GM11168 (cell line): ENCODE results near the gene TCOF1.

Experiments
- in situ Hi-C: fragments of 300-500 bp; cut with MboI; formaldehyde crosslinking; loops from one replicate; pipeline ENCODE4 v1.12.0; 2022; ENCODE audit warnings: low sequenced_read_pairs; ENCODE audit not compliant: unreplicated experiment

TCOF1 gene

DNA sequence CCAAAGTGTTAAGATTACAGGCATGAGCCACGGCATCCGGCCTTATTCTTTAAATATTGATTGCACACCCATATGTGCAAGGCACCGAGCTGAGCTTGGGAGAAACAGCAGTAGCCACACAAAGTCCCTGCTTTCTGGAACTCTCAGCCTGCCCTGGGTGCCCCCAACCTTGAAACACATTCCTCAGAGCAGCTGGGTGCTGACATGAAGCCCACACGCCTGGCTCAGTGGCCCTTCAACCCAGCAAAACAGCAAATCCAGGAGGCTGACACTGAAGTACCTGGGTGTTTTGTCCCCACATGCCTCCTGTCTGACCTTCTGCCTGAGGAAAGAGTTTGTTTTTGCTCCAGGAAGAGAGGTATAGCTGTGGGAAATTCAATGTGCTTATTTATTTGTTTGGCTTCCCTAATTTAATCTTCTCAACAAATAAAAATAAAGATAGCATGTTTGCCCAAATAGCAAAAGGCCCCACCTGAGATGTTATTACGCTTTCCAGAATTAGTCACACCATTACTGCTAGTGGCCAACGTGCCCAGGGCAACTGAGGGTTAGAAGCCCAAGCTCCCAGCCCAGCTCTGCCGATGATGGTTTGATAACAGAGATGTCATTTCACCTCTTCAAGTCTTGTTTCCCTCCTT, 13.4 kb upstream of the TCOF1 start:
- in situ Hi-C loops, result loop anchor here (25.0 kb wide), 1 partner anchor 182 kb away; the partner anchor contains the start of genes CDX1 and PDGFRB

DNA sequence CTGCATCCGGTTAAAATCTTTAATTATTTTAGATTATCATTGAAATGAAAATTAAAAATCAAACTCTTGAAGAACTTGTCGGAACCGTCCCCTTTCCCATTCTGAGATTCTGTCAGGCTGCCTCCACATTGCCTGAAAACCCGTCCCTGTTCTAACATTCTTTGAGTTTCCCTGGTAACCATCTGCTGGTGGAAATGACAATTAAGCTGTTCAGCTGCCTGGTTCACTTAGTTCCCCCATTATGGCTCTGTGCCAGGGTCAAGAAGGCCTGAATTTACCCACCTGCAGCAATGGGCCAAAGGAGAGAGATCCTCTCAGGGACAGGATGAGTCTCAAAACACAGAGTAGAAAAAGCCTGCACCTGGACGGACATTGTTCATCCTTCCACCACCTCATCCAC, 11.8 kb upstream of the TCOF1 start:
- in situ Hi-C loops, result loop anchor here (25.0 kb wide), 1 partner anchor 183 kb away; the partner anchor contains the start of genes CDX1 and PDGFRB

DNA sequence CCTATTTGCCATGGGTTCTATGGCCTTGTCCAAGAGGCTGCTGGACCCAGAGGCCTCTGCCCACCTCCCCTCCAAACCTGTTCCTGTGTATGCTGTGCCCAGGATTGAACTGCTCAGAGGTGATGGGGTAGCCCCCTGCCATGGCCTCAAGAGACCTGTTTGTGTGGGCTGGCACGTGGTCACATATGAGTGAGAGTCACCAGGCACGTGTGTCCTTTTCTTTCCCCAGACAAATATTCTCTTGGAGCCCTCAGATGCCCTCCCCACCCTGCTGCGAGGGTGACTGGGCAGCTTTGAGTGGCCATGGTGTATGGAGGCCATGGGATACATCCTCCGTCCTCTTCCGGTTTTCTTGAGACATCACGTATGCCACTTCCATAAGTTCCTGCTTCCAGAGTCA, 10.9 kb upstream of the TCOF1 start:
- in situ Hi-C loops, result loop anchor here (25.0 kb wide), 1 partner anchor 184 kb away; the partner anchor contains the start of genes CDX1 and PDGFRB

DNA sequence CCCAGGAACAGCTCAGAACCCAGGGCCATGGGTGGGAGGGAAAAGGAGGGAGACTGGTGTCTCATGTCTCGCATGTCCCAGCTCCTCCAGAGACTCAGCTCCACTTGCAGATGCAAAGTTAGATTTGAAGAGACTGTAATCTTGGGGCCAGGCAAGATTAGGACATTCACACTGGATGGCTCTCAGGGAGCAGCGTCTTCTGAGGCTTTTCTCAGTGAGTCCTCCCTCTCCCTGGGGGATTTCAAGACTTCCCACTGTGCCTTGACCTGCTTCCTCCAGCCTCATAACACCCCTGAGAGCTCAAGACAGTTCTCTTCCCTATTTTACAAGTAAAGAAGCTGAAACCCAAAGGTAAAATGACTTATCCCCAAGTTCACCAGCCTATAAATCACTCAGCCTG, 10.5 kb upstream of the TCOF1 start:
- in situ Hi-C loops, result loop anchor here (25.0 kb wide), 1 partner anchor 185 kb away; the partner anchor contains the start of genes CDX1 and PDGFRB

DNA sequence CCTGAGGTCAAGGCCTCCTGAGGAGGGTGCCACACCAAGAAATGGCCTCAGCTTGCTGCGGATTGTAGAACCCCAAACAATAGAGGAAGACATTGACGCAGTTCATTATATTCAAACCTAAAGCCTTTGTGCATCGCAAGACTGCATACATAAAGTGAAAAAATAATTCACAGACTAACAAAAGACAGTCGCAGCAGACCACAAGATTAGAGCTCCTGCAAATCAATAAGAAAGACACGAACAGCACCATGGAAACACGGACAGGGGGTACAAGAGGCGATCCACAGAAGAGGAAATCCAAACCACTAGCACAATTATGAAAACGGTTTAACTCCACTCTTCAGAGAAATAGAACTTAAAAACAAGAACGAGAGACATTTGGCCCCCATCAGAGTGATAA, 10.0 kb upstream of the TCOF1 start:
- in situ Hi-C loops, result loop anchor here (25.0 kb wide), 1 partner anchor 185 kb away; the partner anchor contains the start of genes CDX1 and PDGFRB

DNA sequence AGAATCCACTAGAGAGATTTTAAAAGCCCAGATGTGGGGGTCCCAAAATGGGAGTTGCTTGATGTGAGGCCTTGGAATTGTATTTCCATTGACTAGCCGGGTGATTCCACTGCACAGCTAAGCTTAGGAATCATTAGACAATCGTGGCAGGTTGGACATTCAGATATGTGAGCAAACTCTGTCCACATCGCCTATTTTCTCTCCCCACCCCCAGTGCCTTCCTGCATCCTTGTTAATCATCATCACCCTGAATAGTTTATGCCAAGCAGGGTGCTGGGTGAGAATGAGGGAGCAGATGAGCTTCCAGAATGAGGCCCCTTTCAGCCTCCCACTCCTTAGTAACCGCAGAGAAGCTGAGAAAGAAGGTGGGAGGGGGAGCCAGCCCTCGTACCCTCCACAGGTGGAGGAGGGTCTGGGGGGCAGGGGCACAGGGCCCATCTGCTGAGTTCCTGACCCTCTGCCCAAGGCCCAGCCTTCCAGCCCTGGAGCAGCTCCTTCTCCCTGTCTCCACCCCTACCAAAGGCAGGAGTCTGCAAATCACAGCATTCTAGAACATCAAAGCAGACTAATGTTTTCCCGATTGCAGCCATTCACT, 7.7 kb upstream of the TCOF1 start:
- in situ Hi-C loops, result loop anchor here (25.0 kb wide), 1 partner anchor 187 kb away; the partner anchor contains the start of genes CDX1 and PDGFRB

DNA sequence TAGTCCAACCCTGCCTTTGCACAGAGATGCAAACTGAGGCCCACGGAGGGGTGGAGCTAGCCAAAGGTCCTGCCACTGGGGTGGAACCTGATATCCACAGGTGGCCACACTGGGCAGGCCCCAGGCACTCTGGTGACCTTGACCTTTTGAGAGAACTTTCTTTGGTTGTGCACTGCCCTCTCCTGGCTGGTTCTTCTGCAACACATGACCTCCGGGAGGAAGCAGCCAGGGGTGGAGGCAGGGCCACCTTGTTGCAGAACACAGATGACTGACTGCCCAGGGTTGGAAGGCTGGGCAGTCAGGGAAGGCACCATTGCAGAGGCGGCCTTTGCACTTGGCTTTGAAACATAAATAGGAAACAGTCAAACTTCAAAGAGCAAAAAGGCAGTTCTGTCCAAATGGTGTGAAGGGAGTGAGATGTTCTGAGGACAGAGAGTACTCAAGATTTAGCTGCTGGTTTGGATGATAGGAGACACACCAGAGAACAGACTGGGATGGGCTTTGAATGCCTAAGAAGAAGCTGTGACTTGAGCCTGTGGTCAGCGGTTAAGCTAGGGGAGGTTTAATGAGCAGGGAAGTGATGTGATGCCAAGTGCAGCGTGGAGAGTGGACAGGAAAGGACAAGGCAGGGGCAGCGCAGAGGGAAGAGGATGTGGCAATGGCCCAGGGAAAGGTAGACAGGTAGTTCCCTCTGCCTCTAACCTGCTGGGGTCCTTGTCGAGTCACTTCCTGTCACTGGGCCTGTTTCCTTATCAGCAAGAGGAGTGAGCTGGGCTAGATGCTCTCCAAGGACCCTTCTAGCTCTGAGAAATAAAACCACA, 6.8 kb upstream of the TCOF1 start:
- in situ Hi-C loops, result no loop called here

DNA sequence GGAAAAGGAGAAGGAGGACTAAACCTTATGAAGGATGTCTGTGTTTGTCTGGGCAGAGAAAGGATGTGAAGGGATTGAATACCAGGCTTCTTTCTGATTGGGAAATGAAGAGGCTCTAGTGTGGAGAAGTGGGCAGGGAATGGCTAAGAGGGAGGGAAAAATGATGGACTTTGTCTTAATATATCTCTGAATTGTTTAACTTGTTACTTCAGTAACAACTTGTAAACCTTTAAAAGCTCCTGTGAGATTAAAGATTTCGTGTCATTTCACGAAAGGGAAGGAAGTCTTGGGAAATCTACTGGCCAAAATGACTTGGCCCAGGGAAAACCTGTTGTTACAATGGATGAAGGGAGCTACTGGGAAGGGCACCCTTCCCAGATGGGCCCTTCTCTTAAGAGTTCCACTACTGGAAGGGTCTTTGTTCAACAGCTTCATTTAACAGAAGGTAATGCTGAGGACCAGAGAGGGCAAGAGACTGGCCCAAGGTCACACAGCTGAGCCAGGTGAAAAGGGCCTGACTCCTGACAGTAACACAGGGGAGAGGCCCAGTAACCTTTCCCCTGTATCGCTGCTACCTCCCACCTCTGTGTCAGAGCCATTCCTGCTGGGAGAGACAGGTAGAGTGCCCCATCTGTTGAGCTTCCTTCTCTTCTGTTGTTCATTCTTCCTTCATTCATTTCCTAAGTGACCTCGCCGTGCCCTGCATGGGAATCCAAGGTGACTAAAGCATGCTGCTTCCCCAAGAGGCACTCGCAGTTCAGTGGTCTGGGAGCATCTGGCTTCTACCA, 5.1 kb upstream of the TCOF1 start:
- in situ Hi-C loops, result no loop called here

DNA sequence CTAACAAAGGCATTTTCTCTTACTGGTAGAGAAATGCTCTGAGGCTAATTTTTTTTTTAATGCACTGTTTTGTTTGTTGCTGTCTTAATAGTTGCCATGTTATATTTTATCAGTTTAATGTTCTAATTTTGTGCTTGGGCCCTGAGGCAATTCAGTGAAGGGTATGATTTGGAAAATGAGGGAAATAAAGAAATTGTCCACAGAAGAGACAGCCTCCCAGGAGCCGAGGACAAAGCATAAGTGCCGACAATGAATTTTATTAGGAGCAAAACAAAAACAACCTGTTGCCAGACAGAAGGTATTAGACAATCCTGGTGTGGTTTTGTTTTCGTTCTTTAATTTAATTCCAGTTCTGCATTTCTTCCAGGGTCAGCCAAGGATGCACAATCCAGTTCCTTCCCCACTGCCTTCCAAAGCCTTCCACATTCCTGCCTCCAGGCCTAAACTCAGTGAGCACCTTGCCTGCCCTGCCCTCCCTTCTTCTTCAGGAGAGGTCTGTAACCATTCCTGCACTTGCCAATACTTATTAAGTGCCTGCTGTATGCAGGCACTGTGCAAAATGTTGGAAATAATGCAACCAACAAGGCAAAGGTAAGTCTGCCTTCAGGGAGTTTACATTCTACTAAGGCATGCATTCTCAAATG, 4.3 kb upstream of the TCOF1 start:
- in situ Hi-C loops, result no loop called here

DNA sequence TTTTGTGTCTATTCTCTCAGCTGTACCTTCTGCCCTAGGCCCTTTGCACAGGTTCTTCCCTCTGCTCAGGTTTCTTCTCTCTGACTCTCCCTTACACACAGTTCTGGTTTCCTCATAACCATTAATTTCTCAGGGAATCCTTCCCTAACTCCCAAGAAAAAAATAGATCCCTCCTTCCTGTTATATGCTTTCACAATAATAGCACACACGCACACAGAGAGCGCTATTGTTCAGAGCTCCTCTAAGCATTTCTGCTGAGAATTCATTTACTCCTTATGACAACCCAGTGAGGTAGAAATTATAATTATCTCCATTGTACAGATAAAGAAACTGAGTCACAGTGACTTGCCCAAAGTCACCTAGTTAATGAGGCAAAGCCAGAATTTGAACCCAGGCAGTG, 1.7 kb upstream of the TCOF1 start:
- in situ Hi-C loops, result no loop called here

DNA sequence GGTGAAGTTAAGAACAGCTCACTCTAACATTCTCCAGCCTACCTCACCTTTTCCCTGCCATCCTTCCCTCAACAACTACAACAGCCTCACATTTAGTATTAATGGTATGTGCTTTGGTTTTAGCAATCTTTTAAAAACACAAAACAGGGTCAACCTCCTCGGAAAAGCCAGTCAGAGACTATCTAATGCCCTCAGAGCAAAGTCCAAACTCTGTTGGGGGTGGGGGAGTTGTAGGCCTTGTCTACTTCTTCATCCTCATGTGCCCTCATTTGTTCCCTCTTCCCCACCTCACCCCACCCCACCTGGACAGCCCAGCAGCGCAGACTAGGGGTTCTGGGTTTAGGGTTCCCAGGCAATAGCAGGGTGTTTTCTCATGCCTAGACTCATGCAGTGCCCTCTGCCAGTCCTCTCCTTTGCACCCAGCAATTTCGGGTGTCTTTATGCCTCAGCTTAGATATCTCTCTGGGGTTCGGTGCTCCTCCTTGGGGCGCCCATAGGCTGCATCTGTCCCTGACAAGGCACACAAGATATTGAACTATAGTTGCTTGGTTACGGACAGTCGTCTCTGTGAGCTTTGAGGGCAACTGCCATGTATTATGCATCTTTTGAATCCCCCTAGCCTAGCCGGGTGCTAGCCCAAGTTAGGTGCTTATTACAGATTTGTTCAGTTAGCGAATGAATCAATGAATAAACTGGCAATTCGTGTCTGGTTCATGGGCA, 762 bp upstream of the TCOF1 start:
- in situ Hi-C loops, result no loop called here

DNA sequence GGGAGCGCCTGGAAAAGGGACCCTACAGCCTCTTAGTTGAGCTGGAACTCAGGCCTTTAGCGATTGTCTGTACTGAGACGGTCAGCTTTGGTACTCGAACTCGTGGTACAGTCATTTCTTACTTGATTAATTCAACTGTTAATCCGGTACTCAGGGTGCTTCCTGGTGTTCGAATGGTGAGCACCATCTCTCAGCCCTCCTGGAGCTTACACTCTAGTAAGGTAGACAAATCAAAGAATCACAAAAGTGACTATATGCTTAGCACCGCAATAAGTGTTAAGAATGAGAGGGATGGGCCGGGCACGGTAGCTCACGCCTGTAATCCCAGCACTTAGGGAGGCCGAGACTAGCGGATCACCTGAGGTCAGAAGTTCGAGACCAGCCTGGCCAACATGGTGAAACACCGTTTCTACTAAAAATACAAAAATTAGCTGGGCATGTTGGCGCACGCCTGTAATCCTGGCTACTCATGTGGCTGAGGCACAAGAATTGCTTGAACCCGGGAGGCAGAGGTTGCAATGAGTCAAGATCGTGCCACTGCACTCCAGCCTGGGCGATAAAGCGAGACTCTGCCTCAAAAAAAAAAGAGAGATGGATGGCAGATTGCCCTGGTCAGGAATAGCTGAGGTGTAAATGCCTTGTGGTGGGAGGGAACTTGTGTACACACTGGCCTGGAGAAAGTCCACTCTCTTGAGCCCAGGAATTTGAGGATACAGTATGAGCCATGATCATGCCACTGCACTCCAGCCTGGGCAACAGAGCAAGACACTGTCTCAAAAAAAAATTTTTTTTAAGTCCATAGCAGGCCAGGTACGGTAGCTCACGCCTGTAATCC, 981 bp downstream of the TCOF1 start:
- in situ Hi-C loops, result no loop called here

DNA sequence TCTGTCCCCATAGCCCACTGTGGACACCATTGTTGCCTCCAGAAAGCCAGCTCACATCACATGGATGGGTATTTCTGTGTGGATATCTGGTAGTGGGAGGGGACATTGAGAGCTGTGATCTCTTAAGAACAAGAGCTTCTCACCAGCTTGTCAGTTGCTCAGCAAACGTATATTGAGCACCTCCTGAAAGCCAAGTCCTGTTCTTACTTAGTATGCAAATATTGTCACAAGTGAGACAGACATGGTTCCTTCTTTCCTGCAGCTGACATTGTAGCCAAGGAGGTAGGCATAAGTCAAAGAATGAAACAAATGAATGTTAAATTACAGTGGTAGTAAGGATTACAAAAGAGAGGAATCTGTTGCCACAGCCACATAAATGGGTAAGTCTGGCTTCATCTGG, 3.8 kb downstream of the TCOF1 start:
- in situ Hi-C loops, result no loop called here

DNA sequence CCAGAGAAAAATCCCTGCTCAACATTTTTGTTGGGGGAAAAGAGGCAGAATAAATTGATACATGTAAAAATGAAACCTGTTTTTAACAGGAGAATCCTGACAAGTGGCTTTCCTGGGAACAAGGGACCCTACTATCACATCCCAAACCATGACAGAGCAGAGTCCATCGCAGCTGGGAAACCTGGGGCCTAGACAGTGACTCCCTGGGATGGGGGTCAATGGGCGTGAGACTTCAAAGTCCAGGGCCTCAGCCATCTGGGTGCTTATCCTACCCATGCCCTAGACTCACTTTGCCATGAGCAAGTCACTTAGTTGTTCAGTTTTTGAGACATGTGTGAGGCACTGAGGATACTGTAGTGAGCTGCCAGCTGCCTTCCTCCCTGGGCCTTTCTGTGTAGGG, 5.7 kb downstream of the TCOF1 start:
- in situ Hi-C loops, result no loop called here

DNA sequence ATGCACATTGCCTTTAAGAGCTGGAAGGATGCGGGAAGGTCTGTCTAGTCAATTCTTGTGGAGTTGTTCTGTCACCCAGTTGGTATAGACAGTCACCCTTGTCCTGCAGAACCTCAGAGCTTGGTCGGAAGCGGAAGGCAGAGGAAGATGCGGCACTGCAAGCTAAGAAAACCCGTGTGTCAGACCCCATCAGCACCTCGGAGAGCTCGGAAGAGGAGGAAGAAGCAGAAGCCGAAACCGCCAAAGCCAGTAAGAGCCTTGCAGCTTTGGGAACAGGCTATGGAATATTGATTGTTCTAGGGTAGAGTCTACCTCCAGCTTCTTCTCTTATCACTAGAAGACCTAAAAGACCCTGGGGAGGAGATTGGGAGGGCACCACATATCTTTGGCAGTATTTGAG, 6.5 kb downstream of the TCOF1 start:
- in situ Hi-C loops, result no loop called here

DNA sequence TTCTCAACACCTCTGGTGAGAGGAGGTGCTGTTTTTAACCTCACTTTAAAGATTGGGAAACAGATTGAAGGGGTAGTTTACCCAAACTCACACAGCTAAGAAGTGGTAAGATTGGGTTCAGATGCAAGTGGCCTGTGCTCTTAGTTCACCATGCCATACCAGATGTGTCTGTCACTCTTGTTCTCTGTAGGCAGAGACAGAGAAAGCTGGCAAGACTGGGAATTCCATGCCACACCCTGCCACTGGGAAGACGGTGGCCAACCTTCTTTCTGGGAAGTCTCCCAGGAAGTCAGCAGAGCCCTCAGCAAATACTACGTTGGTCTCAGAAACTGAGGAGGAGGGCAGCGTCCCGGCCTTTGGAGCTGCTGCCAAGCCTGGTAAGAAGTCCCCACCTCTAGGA, 11.0 kb downstream of the TCOF1 start:
- in situ Hi-C loops, result no loop called here

DNA sequence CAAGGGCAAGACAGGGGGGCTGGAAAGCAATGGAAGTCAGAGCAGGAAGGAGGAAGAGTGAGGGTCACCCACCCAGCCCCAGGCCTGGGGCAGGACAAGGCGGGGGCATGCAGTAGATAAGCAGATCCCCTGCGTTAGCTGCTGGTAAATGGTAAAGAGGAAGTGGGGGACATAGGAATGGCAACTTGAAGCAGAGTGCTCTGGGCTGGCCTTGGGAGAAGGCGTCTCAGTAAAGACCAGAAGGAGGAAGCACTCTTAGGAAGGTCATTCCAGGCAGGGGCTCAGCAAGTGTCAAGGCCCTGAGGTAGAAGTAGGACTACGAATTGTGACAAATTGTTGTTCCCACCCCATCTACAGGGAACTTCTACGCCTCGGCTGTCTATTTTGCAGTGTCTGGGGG, 15.1 kb downstream of the TCOF1 start:
- in situ Hi-C loops, result no loop called here

DNA sequence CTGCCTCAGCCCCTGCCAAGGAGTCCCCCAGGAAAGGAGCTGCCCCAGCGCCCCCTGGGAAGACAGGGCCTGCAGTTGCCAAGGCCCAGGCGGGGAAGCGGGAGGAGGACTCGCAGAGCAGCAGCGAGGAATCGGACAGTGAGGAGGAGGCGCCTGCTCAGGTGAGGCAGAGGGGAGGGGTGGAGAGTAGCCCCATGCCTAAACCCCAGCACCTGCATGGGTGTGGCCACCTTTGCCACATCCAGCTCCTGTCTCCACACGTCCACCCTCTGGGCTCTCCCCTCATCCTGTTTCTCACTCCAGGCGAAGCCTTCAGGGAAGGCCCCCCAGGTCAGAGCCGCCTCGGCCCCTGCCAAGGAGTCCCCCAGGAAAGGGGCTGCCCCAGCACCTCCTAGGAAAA, 17.2 kb downstream of the TCOF1 start:
- in situ Hi-C loops, result no loop called here
